H9 (cell line): Measurements from ENCODE around the gene C3. TPM values are rescaled to one million over a fixed set of nuclear protein-coding genes. Genes with fewer than 3 reads are reported as not detected.
A peak's percentile ranks its signal among the peaks of the same experiment; 100 is the strongest.

Experiments used
- DNase-seq: peaks from one replicate; pipeline ENCODE4 v3.0.0-alpha.2; 2017
- H2AFZ ChIP-seq: one replicate; pipeline ENCODE4 v1.6.1; 2013; ENCODE audit warnings: mild to moderate bottlenecking, low read length, control low read depth, moderate library complexity
- H2AK5ac ChIP-seq: 2 replicates; pipeline ENCODE4 v1.6.1; 2013; ENCODE audit warnings: low read length, control low read depth, mixed read lengths; ENCODE audit not compliant: insufficient read length
- H2BK120ac ChIP-seq: one replicate; pipeline ENCODE4 v1.6.1; 2013; ENCODE audit warnings: low read depth, mild to moderate bottlenecking, low read length, control low read depth, inconsistent platforms; ENCODE audit not compliant: poor library complexity, severe bottlenecking
- H2BK12ac ChIP-seq: 2 replicates; pipeline ENCODE4 v1.6.1; 2013; ENCODE audit warnings: low read length, control low read depth, mixed read lengths, low read depth; ENCODE audit not compliant: insufficient read length
- H2BK15ac ChIP-seq: 2 replicates; pipeline ENCODE4 v1.6.1; 2013; ENCODE audit warnings: low read depth, low read length, control low read depth
- H2BK20ac ChIP-seq: one replicate; pipeline ENCODE4 v1.6.1; 2013; ENCODE audit warnings: low read depth, mild to moderate bottlenecking, low read length, control low read depth, inconsistent platforms; ENCODE audit not compliant: poor library complexity, severe bottlenecking
- H2BK5ac ChIP-seq: 2 replicates; pipeline ENCODE4 v1.6.1; 2013; ENCODE audit warnings: low read length, control low read depth, mixed read lengths; ENCODE audit not compliant: insufficient read length
- H3K14ac ChIP-seq: 2 replicates; pipeline ENCODE4 v1.6.1; 2013; ENCODE audit warnings: low read length, control low read depth; ENCODE audit not compliant: insufficient read depth
- H3K18ac ChIP-seq: 2 replicates; pipeline ENCODE4 v1.6.1; 2013; ENCODE audit warnings: low read depth, mild to moderate bottlenecking, mixed read lengths, low read length, control low read depth; ENCODE audit not compliant: insufficient read length
- H3K23ac ChIP-seq: 2 replicates; pipeline ENCODE4 v1.6.1; 2013; ENCODE audit warnings: low read length, control low read depth, mixed read lengths, low read depth; ENCODE audit not compliant: insufficient read length
- H3K23me2 ChIP-seq: 2 replicates; pipeline ENCODE4 v1.6.1; 2013; ENCODE audit warnings: low read depth, mild to moderate bottlenecking, mixed read lengths, low read length, control low read depth; ENCODE audit not compliant: insufficient read length, poor library complexity, severe bottlenecking
- H3K27ac ChIP-seq: 2 replicates; pipeline ENCODE4 v1.5.1; 2013; ENCODE audit warnings: low read length, control low read depth, mixed read lengths, low read depth; ENCODE audit not compliant: insufficient read length
- H3K27me3 ChIP-seq: 2 replicates; pipeline ENCODE4 v1.6.1; 2013; ENCODE audit warnings: low read length, control low read depth, inconsistent platforms; ENCODE audit not compliant: insufficient read depth
- H3K4ac ChIP-seq: 2 replicates; pipeline ENCODE4 v1.6.1; 2013; ENCODE audit warnings: low read depth, mild to moderate bottlenecking, control low read depth, inconsistent platforms, low read length, moderate library complexity
- H3K4me1 ChIP-seq: 2 replicates; pipeline ENCODE4 v1.6.1; 2013; ENCODE audit warnings: low read length, control low read depth, inconsistent platforms; ENCODE audit not compliant: insufficient read depth
- H3K4me2 ChIP-seq: 2 replicates; pipeline ENCODE4 v1.6.1; 2013; ENCODE audit warnings: low read length, control low read depth, mixed read lengths; ENCODE audit not compliant: insufficient read length, insufficient read depth
- H3K56ac ChIP-seq: 2 replicates; pipeline ENCODE4 v1.6.1; 2013; ENCODE audit warnings: low read depth, mild to moderate bottlenecking, mixed read lengths, low read length, control low read depth; ENCODE audit not compliant: insufficient read length
- H3K79me1 ChIP-seq: 2 replicates; pipeline ENCODE4 v1.6.1; 2013; ENCODE audit warnings: low read depth, mild to moderate bottlenecking, moderate library complexity, low read length, control low read depth, inconsistent platforms; ENCODE audit not compliant: insufficient read depth, poor library complexity, severe bottlenecking
- H3K79me2 ChIP-seq: 2 replicates; pipeline ENCODE4 v1.6.1; 2013; ENCODE audit warnings: low read length, control low read depth, inconsistent platforms; ENCODE audit not compliant: insufficient read depth
- H3K9ac ChIP-seq: 2 replicates; pipeline ENCODE4 v1.6.1; 2013; ENCODE audit warnings: low read length, control low read depth, mixed read lengths; ENCODE audit not compliant: insufficient read length; ENCODE audit errors: extremely low read depth
- H3K9me3 ChIP-seq: one replicate; pipeline ENCODE4 v1.6.1; 2013; ENCODE audit warnings: low read depth, low read length, inconsistent platforms; ENCODE audit not compliant: control insufficient read depth
- H3T11ph ChIP-seq: one replicate; pipeline ENCODE4 v1.6.1; 2013; ENCODE audit warnings: mild to moderate bottlenecking, low read length, control low read depth, inconsistent platforms
- H4K20me1 ChIP-seq: one replicate; pipeline ENCODE4 v1.6.1; 2013; ENCODE audit not compliant: control insufficient read depth, insufficient read length, insufficient read depth
- H4K5ac ChIP-seq: 2 replicates; pipeline ENCODE4 v1.6.1; 2013; ENCODE audit warnings: low read depth, mild to moderate bottlenecking, mixed read lengths, low read length, control low read depth; ENCODE audit not compliant: insufficient read length
- H4K8ac ChIP-seq: replicated peaks from 2 replicates; pipeline ENCODE4 v1.6.1; 2013; ENCODE audit warnings: low read length, control low read depth, mixed read lengths, low read depth; ENCODE audit not compliant: insufficient read length
- H4K91ac ChIP-seq: 2 replicates; pipeline ENCODE4 v1.6.1; 2013; ENCODE audit warnings: low read depth, mild to moderate bottlenecking, moderate library complexity, mixed read lengths, low read length, control low read depth; ENCODE audit not compliant: insufficient read length
- H3K27ac Mint-ChIP-seq, 3 experiments: 2 replicates in 2 of 3; 3 replicates in 1 of 3; pipeline ENCODE4 v1.8.0; 2020 to 2021; ENCODE audit warnings: mixed read lengths in 3 of 3, mild to moderate bottlenecking in 1 of 3, moderate library complexity in 1 of 3
- H3K27me3 Mint-ChIP-seq: 2 replicates; pipeline ENCODE4 v1.8.0; 2021; ENCODE audit warnings: low read depth, mild to moderate bottlenecking, moderate library complexity, mixed read lengths
- H3K36me3 Mint-ChIP-seq, 3 experiments: 2 replicates in 2 of 3; 3 replicates in 1 of 3; pipeline ENCODE4 v1.8.0; 2020 to 2021; ENCODE audit warnings: low read depth in 3 of 3, mixed read lengths in 3 of 3; ENCODE audit not compliant: insufficient read depth in 1 of 3
- H3K4me1 Mint-ChIP-seq, 2 experiments: 2 replicates each; pipeline ENCODE4 v1.8.0; 2020; ENCODE audit warnings: mixed read lengths in 2 of 2
- H3K4me3 Mint-ChIP-seq, 2 experiments: 2 replicates in 1 of 2; 3 replicates in 1 of 2; pipeline ENCODE4 v1.8.0; 2020 to 2021; ENCODE audit warnings: mild to moderate bottlenecking in 2 of 2, mixed read lengths in 2 of 2, moderate library complexity in 1 of 2
- H3K9me3 Mint-ChIP-seq, 2 experiments: 2 replicates in 1 of 2; 3 replicates in 1 of 2; pipeline ENCODE4 v1.8.0; 2020; ENCODE audit warnings: mild to moderate bottlenecking in 2 of 2, mixed read lengths in 2 of 2, moderate library complexity in 1 of 2
- WGBS: extraction: QIAGEN DNeasy Blood & Tissue Kit; methylation state at CpG from one replicate; pipeline ENCODE4 v1.1.7; 2013; ENCODE audit warnings: missing lambda C conversion rate, low lambda C conversion rate, mixed read lengths; ENCODE audit not compliant: insufficient read length; ENCODE audit errors: extremely low coverage; 5-methylcytosine and 5-hydroxymethylcytosine counted together
- total RNA-seq: library from RNA; stranded (reverse); gene quantifications from 2 replicates; pipeline ENCODE4 v1.2.1, GENCODE V29; 2021
- TF ChIP-seq, protein P1 (sequence below): fragments of 200-600 bp; sonication (generic); conservative IDR thresholded peaks from 3 replicates; pipeline ENCODE4 v1.8.0; 2021; ENCODE audit warnings: antibody characterized with exemption, mild to moderate bottlenecking

The C3 gene
- total RNA-seq, 1 experiment from 2014 or later, result 5.9 TPM

DNA sequence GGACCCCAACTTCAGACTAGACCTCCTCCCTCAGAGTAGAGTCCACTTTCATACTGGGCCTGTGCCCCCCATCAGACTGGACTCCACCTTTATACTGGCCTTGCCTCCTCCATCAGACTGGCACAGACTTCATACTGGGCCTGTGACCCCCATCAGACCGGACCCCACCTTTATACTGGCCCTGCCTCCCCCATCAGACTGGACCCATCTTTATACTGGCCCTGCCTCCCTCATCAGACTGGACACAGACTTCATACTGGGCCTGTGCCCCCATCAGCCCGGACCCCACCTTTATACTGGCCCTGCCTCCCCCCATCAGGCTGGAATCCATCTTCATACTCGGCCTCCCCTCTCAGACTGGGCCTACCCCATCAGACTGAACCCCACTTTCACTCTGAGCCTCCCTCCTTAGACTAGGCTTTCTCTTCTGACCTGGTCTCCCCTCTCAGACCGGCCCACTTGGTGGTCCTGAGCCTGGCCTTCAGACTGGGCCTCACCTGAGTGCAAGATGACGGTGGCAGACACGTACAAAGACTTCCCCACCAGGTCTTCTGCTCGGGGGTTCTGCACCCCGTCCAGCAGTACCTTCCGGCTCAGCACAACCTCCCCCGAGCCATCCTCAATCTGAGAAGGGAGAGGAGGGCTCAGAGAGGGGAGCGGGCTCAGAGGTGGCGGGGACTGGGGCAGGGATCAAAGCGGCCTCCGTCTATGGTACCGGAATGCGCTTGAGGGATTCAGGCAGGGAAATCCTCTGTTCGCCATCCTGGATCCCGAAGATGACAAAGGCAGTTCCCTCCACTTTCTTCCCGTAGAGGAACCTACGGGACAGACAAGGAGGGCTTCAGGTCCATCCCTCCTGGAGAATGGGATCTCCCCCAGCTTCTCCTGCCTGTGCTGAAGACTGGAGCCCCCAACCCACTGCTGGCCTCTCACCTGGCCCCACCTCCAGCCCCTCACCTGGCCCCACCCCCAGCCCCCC is 7.5 kb downstream of the C3 start:
- WGBS, result no CpG with 5 or more reads among the region's 20 CpGs
- H3K9ac ChIP-seq, result no peak overlapping the region
- H2BK5ac ChIP-seq, result no peak overlapping the region
- H3K36me3 Mint-ChIP-seq, result peaks cover 0 to 4% (median 3%) of the 10 kb centered on the region in 3 experiments; a peak in 3 of 7 replicates
- peaks cover 7 to 11% of the 10 kb centered on the region in 2 experiments for H3K9me3 Mint-ChIP-seq
- no peak overlapping the region for H4K91ac ChIP-seq
- no peak overlapping the region for H3K27ac Mint-ChIP-seq
- no peak overlapping the region for H3K18ac ChIP-seq
- no peaks in the 10 kb centered on the region for H3K79me2 ChIP-seq
- no peak overlapping the region for H3K4me2 ChIP-seq
- no peaks in the 10 kb centered on the region for H3K23me2 ChIP-seq
- H2BK120ac ChIP-seq, result no peak overlapping the region
- peaks cover 57% of the 10 kb centered on the region for H3K27me3 Mint-ChIP-seq
- TF ChIP-seq, protein P1, sequence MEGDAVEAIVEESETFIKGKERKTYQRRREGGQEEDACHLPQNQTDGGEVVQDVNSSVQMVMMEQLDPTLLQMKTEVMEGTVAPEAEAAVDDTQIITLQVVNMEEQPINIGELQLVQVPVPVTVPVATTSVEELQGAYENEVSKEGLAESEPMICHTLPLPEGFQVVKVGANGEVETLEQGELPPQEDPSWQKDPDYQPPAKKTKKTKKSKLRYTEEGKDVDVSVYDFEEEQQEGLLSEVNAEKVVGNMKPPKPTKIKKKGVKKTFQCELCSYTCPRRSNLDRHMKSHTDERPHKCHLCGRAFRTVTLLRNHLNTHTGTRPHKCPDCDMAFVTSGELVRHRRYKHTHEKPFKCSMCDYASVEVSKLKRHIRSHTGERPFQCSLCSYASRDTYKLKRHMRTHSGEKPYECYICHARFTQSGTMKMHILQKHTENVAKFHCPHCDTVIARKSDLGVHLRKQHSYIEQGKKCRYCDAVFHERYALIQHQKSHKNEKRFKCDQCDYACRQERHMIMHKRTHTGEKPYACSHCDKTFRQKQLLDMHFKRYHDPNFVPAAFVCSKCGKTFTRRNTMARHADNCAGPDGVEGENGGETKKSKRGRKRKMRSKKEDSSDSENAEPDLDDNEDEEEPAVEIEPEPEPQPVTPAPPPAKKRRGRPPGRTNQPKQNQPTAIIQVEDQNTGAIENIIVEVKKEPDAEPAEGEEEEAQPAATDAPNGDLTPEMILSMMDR, result no peak
- H3K4me3 Mint-ChIP-seq, result peak overlapping the region in 1 of 2 experiments; percentile 13; a peak in 2 of 5 replicates
- H4K20me1 ChIP-seq, result no peaks in the 10 kb centered on the region
- H4K8ac ChIP-seq, result no peak overlapping the region
- no peak overlapping the region for H2AK5ac ChIP-seq
- no peak overlapping the region for H3K56ac ChIP-seq
- no peak overlapping the region for H3K4ac ChIP-seq
- no peak overlapping the region for H3K27ac ChIP-seq
- no peaks in the 10 kb centered on the region; the same call in 1 of the 2 replicates for H3K4me1 ChIP-seq
- no peak overlapping the region for H3K14ac ChIP-seq
- H2BK15ac ChIP-seq, result no peak overlapping the region
- no peak for DNase-seq
- no peaks in the 10 kb centered on the region; the same call in 1 of the 2 replicates for H3K27me3 ChIP-seq
- no peak overlapping the region for H2BK20ac ChIP-seq
- H3T11ph ChIP-seq, result no peak overlapping the region
- H3K4me1 Mint-ChIP-seq, result peaks cover 14 to 41% of the 10 kb centered on the region in 2 experiments
- no peak overlapping the region for H2AFZ ChIP-seq
- no peak overlapping the region for H2BK12ac ChIP-seq
- H4K5ac ChIP-seq, result no peak overlapping the region
- H3K79me1 ChIP-seq, result no peaks in the 10 kb centered on the region
- no peak overlapping the region for H3K23ac ChIP-seq
- H3K9me3 ChIP-seq, result no peaks in the 10 kb centered on the region
